GM21390 (cell line): Measurements from ENCODE around the gene CENPV.
"Not testable (repeated sequence)": the region's sequence is repeated elsewhere in the genome, so short reads cannot be mapped to it uniquely, and the experiment has no call there.

Experiments
- ATAC-seq: cut with Tn5 transposase; IDR thresholded peaks from one replicate; pipeline ENCODE4 v1.9.1; 2021; ENCODE audit not compliant: unreplicated experiment

CENPV gene

GRCh38 chr17:16353317-16354174, at the start of gene CENPV:
Gene CENPV, minus strand, starts transcription at chr17:16353469. Its CDS starts 33 bp downstream, at chr17:16353436.
- ATAC-seq = peak; percentile 68

- ATAC-seq = peak; percentile 66
Observed at GRCh38 chr17:16398270-16399267, 45.3 kb upstream of the CENPV start.

- ATAC-seq = not testable (repeated sequence)
Observed at GRCh38 chr17:16396693-16397092, 43.4 kb upstream of the CENPV start.

GRCh38 chr17:16395887-16396286, 42.6 kb upstream of the CENPV start:
- ATAC-seq = not testable (repeated sequence)

- not testable (repeated sequence) for ATAC-seq
Observed at GRCh38 chr17:16392491-16392890, 39.2 kb upstream of the CENPV start.

- no peak for ATAC-seq
Observed at GRCh38 chr17:16391451-16391850, 38.2 kb upstream of the CENPV start.

GRCh38 chr17:16386126-16386507, 32.8 kb upstream of the CENPV start:
- not testable (repeated sequence) for ATAC-seq

- no peak for ATAC-seq
Observed at GRCh38 chr17:16384557-16384956, 31.3 kb upstream of the CENPV start.

- ATAC-seq = no peak
Observed at GRCh38 chr17:16383772-16384287, 30.6 kb upstream of the CENPV start.

- ATAC-seq = no peak
Observed at GRCh38 chr17:16383216-16383615, 29.9 kb upstream of the CENPV start.

GRCh38 chr17:16381496-16381820, 28.2 kb upstream of the CENPV start:
- peak; percentile 6 for ATAC-seq

GRCh38 chr17:16380640-16381495, 27.6 kb upstream of the CENPV start, which contains the start of gene UBB:
Gene UBB, plus strand, starts transcription at chr17:16381091. Its CDS starts 817 bp downstream, at chr17:16381908.
- peak; percentile 87 for ATAC-seq

- ATAC-seq = no peak
Observed at GRCh38 chr17:16379654-16380053, 26.4 kb upstream of the CENPV start.

- ATAC-seq = no peak
Observed at GRCh38 chr17:16378636-16379282, 25.5 kb upstream of the CENPV start.

GRCh38 chr17:16377941-16378341, 24.7 kb upstream of the CENPV start:
- no peak for ATAC-seq

- no peak for ATAC-seq
Observed at GRCh38 chr17:16374146-16374938, 21.1 kb upstream of the CENPV start.

GRCh38 chr17:16371742-16372141, 18.5 kb upstream of the CENPV start:
- no peak for ATAC-seq

- no peak for ATAC-seq
Observed at GRCh38 chr17:16364625-16365024, 11.4 kb upstream of the CENPV start.
